NB4 (cell line): ENCODE data around the gene LUZP2.

ENCODE experiments used
- DNase-seq: peaks from one replicate; pipeline ENCODE4 v3.0.0; 2010; ENCODE audit warnings: low read depth
- H3K4me3 ChIP-seq: one replicate; pipeline ENCODE4 v1.5.1; 2011; ENCODE audit warnings: mild to moderate bottlenecking, low read depth, low read length, moderate library complexity
- CTCF ChIP-seq: IDR thresholded peaks from one replicate; pipeline ENCODE4 v1.5.1; 2012; ENCODE audit warnings: low read depth, low read length
- MAX ChIP-seq: IDR thresholded peaks from 2 replicates; pipeline ENCODE4 v1.6.1; 2011; ENCODE audit warnings: low read depth, low read length
- MYC ChIP-seq: IDR thresholded peaks from 2 replicates; pipeline ENCODE4 v1.6.1; 2011; ENCODE audit warnings: low read depth, low read length
- POLR2A ChIP-seq: IDR thresholded peaks from 2 replicates; pipeline ENCODE4 v1.6.1; 2011; ENCODE audit warnings: mild to moderate bottlenecking; ENCODE audit not compliant: insufficient read length; ENCODE audit errors: extremely low read depth

LUZP2 gene

GRCh38 chr11:24531528-24531927 lies 34.7 kb downstream of the LUZP2 start:
- TF ChIP-seq MAX: no peak
- TF ChIP-seq CTCF: no peak
- no peak for TF ChIP-seq POLR2A
- no peak for TF ChIP-seq MYC
- H3K4me3 ChIP-seq: no peak overlapping the region
- DNase-seq: no peak

GRCh38 chr11:24543771-24544170 lies 46.9 kb downstream of the LUZP2 start:
- no peak for DNase-seq
- TF ChIP-seq MAX: no peak
- no peak for TF ChIP-seq MYC
- TF ChIP-seq CTCF: no peak
- TF ChIP-seq POLR2A: no peak
- no peak overlapping the region for H3K4me3 ChIP-seq

GRCh38 chr11:24556693-24557092 lies 59.8 kb downstream of the LUZP2 start:
- TF ChIP-seq CTCF: no peak
- no peak for TF ChIP-seq MAX
- no peak for TF ChIP-seq MYC
- TF ChIP-seq POLR2A: no peak
- H3K4me3 ChIP-seq: no peak overlapping the region
- DNase-seq: no peak

GRCh38 chr11:24559315-24559714 lies 62.5 kb downstream of the LUZP2 start:
- no peak overlapping the region for H3K4me3 ChIP-seq
- no peak for TF ChIP-seq CTCF
- no peak for TF ChIP-seq MAX
- TF ChIP-seq POLR2A: no peak
- no peak for TF ChIP-seq MYC
- DNase-seq: no peak

- TF ChIP-seq MYC: no peak
- no peak for TF ChIP-seq POLR2A
- no peak for TF ChIP-seq MAX
- TF ChIP-seq CTCF: no peak
- H3K4me3 ChIP-seq: no peak overlapping the region
- no peak for DNase-seq
Measured at GRCh38 chr11:24560324-24560723, 63.5 kb downstream of the LUZP2 start.

- no peak overlapping the region for H3K4me3 ChIP-seq
Measured at GRCh38 chr11:24567380-24567779, 70.5 kb downstream of the LUZP2 start.

More at GRCh38 chr11:24567380-24567779, 70.5 kb downstream of the LUZP2 start:
- DNase-seq: no peak
- TF ChIP-seq CTCF (no peak), MYC (no peak), POLR2A (no peak), MAX (no peak)
